Hepatic stellate cell (primary cell): ENCODE measurements around the gene CENPT.
A peak's percentile ranks its signal among the peaks of the same experiment; 100 is the strongest.

Source experiments
- DNase-seq: peaks from one replicate; pipeline ENCODE4 v3.0.0; 2011; ENCODE audit warnings: low spot score

The CENPT gene

GRCh38 chr16:67847064-67847861 is at the start of gene CENPT:
Gene CENPT, minus strand, starts transcription at chr16:67847693. Its CDS starts 13,834 bp downstream, at chr16:67833859.
- DNase-seq, result peak; percentile 79

GRCh38 chr16:67897231-67897630 is 49.7 kb upstream of the CENPT start:
- no peak for DNase-seq

GRCh38 chr16:67893743-67894399 is 46.4 kb upstream of the CENPT start:
- no peak for DNase-seq

- peak; percentile 99 for DNase-seq
Observed at GRCh38 chr16:67892899-67893742, 45.6 kb upstream of the CENPT start, which contains the start of gene PSKH1. Gene PSKH1, plus strand, starts transcription at chr16:67893254. Its CDS starts 15,496 bp downstream, at chr16:67908750.

- no peak for DNase-seq
Observed at GRCh38 chr16:67892375-67892774, 44.9 kb upstream of the CENPT start.

- no peak for DNase-seq
Observed at GRCh38 chr16:67888331-67888730, 40.8 kb upstream of the CENPT start.

- no peak for DNase-seq
Observed at GRCh38 chr16:67886387-67886786, 38.9 kb upstream of the CENPT start.

- no peak for DNase-seq
Observed at GRCh38 chr16:67885976-67886375, 38.5 kb upstream of the CENPT start.

GRCh38 chr16:67885545-67885944 is 38.1 kb upstream of the CENPT start:
- no peak for DNase-seq

- peak; percentile 95 for DNase-seq
Observed at GRCh38 chr16:67884684-67885083, 37.2 kb upstream of the CENPT start, which contains the start of gene NRN1L. Gene NRN1L, plus strand, starts transcription at chr16:67884885. Its CDS starts 19 bp downstream, at chr16:67884904.

GRCh38 chr16:67883872-67884261 is 36.4 kb upstream of the CENPT start:
- DNase-seq, result peak; percentile 89

GRCh38 chr16:67883146-67883871 is 35.8 kb upstream of the CENPT start:
- DNase-seq, result no peak

- DNase-seq, result no peak
Observed at GRCh38 chr16:67882374-67883145, 35.1 kb upstream of the CENPT start.

GRCh38 chr16:67881621-67882161 is 34.2 kb upstream of the CENPT start:
- DNase-seq, result no peak

GRCh38 chr16:67880584-67880983 is 33.1 kb upstream of the CENPT start:
- no peak for DNase-seq

GRCh38 chr16:67879936-67880335 is 32.4 kb upstream of the CENPT start:
- no peak for DNase-seq

GRCh38 chr16:67879462-67879861 is 32.0 kb upstream of the CENPT start:
- DNase-seq, result no peak

- no peak for DNase-seq
Observed at GRCh38 chr16:67878846-67879245, 31.4 kb upstream of the CENPT start.

- DNase-seq, result no peak
Observed at GRCh38 chr16:67878232-67878631, 30.7 kb upstream of the CENPT start.

GRCh38 chr16:67877064-67877463 is 29.6 kb upstream of the CENPT start:
- no peak for DNase-seq

- DNase-seq, result no peak
Observed at GRCh38 chr16:67874372-67874771, 26.9 kb upstream of the CENPT start.
